Stomach (tissue), 9 donors: ENCODE data around the gene RAPH1. TPM values are rescaled to one million over a fixed set of nuclear protein-coding genes. Genes with fewer than 3 reads are reported as not detected.

ENCODE experiments used
- DNase-seq, 2 donors: peaks; one replicate each; pipeline versions ENCODE4 v3.0.0 to v3.0.0-alpha.2; 2013 to 2019
- H3K27ac ChIP-seq, 5 donors: fragments of 200-600 bp in 4 of 5; sonication (generic) in 4 of 5; one replicate each; pipeline ENCODE4 v1.5.1; 2013 to 2019; ENCODE audit warnings: mild to moderate bottlenecking in 1 of 5, moderate library complexity in 1 of 5
- H3K27me3 ChIP-seq, 3 donors: fragments of 200-600 bp; sonication (generic); one replicate each; pipeline ENCODE4 v1.5.1; 2017 to 2019; ENCODE audit warnings: mixed run types in 1 of 3
- H3K36me3 ChIP-seq, 4 donors: fragments of 200-600 bp; sonication (generic); 1 replicate in 3 of 4; 2 replicates in 1 of 4; pipeline ENCODE4 v1.5.1; 2016 to 2019
- H3K4me1 ChIP-seq, 4 donors: fragments of 200-600 bp; sonication (generic); one replicate each; pipeline ENCODE4 v1.5.1; 2016 to 2019
- H3K4me3 ChIP-seq, 4 donors: fragments of 200-600 bp; sonication (generic) in 3 of 4; one replicate each; pipeline ENCODE4 v1.5.1; 2016 to 2019; ENCODE audit warnings: mild to moderate bottlenecking in 1 of 4
- H3K9me3 ChIP-seq, 4 donors: fragments of 200-600 bp; sonication (generic); one replicate each; pipeline ENCODE4 v1.5.1; 2016 to 2019
- EP300 ChIP-seq: sonication (generic); formaldehyde crosslinking; IDR thresholded peaks from one replicate; pipeline ENCODE4 v1.6.1; 2017; ENCODE audit warnings: antibody characterized with exemption
- POLR2A ChIP-seq, 4 donors: fragments of 450-650 bp; IDR thresholded peaks; one replicate each; pipeline ENCODE4 v1.6.1; 2016; ENCODE audit warnings: antibody characterized with exemption in 4 of 4, control low read depth in 2 of 4, mild to moderate bottlenecking in 1 of 4, moderate library complexity in 1 of 4
- POLR2AphosphoS5 ChIP-seq, 3 donors: sonication (generic); formaldehyde crosslinking; IDR thresholded peaks; one replicate each; pipeline ENCODE4 v1.6.1; 2016; ENCODE audit warnings: antibody characterized with exemption in 3 of 3
- WGBS, 5 donors: extraction: QIAGEN DNeasy Blood & Tissue Kit in 3 of 5; methylation state at CpG; one replicate each; pipeline versions ENCODE4 v1.1.5 to v1.1.7; 2013 to 2018; 5-methylcytosine and 5-hydroxymethylcytosine counted together
- intact Hi-C: fragments of 100-400 bp; cut with DNase I; formaldehyde crosslinking; loops from one replicate; pipeline ENCODE4 v1.15.1; 2023; ENCODE audit warnings: low total_unique reads
- polyA plus RNA-seq, 3 donors: library from polyadenylated mRNA; stranded (reverse); fragments of 200-250 nt; gene quantifications; one replicate each; pipeline ENCODE4 v1.2.3, GENCODE V29; 2013
- total RNA-seq, 5 donors: library from RNA; depleted of rRNA; stranded (reverse); fragments of >200 nt; gene quantifications; one replicate each; pipeline versions ENCODE4 v1.1.0 to v1.2.3, GENCODE V29; 2014 to 2016
- TF ChIP-seq, protein P1 (sequence below), 7 experiments: fragments of 450-650 bp in 4 of 7; fragments of 200-600 bp in 3 of 7; sonication (generic) in 3 of 7; IDR thresholded peaks; one replicate each; pipeline ENCODE4 v1.5.1; 2016 to 2019; ENCODE audit warnings: antibody characterized with exemption in 7 of 7, control low read depth in 2 of 7, mild to moderate bottlenecking in 1 of 7
- donor health status: healthy with polysubstance abuse.
- donor health status: Bipolar disorder and iron deficiency.
- donor health status: healthy.

The RAPH1 gene
- total and polyA plus RNA-seq, 8 donors, result 2.5 to 1,062 (median 17.7) TPM

DNA sequence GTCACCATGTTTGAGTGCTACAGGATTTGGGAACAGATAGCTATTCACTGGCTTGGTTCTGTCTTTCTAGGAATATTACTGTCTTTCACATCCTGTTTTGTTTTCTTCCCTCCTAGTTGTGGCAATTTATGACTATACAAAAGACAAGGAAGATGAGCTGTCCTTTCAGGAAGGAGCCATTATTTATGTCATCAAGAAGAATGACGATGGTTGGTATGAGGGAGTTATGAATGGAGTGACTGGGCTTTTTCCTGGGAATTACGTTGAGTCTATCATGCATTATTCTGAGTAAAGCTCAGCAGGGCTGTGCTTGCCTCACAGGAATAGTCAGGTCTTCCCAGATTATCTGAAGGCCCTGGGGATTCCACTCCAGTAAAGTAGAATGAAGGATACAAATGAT, 108.0 kb downstream of the RAPH1 start:
- no peak for TF ChIP-seq POLR2A (IDR thresholded peaks at IDR 0.05)
- no peak for TF ChIP-seq POLR2AphosphoS5 (IDR thresholded peaks at IDR 0.05)
- TF ChIP-seq, protein P1, sequence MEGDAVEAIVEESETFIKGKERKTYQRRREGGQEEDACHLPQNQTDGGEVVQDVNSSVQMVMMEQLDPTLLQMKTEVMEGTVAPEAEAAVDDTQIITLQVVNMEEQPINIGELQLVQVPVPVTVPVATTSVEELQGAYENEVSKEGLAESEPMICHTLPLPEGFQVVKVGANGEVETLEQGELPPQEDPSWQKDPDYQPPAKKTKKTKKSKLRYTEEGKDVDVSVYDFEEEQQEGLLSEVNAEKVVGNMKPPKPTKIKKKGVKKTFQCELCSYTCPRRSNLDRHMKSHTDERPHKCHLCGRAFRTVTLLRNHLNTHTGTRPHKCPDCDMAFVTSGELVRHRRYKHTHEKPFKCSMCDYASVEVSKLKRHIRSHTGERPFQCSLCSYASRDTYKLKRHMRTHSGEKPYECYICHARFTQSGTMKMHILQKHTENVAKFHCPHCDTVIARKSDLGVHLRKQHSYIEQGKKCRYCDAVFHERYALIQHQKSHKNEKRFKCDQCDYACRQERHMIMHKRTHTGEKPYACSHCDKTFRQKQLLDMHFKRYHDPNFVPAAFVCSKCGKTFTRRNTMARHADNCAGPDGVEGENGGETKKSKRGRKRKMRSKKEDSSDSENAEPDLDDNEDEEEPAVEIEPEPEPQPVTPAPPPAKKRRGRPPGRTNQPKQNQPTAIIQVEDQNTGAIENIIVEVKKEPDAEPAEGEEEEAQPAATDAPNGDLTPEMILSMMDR (IDR thresholded peaks at IDR 0.05), result no peak
- no peak for TF ChIP-seq EP300
- Histone ChIP-seq H3K4me3 (no peak overlapping the region), H3K27ac (no peak overlapping the region), H3K36me3 (peaks cover 6 to 47% (median 31%) of the 10 kb centered on the region in 4 donors), H3K27me3 (no peaks in the 10 kb centered on the region), H3K4me1 (no peaks in the 10 kb centered on the region), H3K9me3 (no peaks in the 10 kb centered on the region)
- intact Hi-C loops, result no loop called here
- 82 to 93% (median 90%) methylated on average over 2 of the region's 2 CpGs for WGBS, 5 donors
- DNase-seq, result no peak

DNA sequence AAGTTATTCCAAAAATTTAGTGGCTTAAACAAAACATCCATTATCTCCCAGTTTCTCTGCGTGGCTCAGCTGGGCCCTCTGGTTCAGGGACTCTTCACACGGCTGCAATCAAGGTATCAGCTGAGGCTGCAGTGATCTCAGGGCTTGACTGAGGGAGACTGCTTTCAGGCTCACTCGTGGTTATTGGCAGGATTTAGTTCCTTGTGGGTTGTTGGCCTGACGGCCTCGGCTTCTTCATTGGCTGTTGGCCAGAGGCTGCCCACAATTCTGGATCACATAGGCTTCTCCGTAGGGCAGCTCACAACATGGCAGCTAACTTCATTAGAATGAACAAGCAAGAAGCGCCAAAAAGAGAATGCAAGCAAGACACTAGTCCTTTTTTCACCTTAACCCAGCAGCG, 116.8 kb downstream of the RAPH1 start:
- H3K4me3 ChIP-seq, result no peak overlapping the region
- TF ChIP-seq EP300, result no peak
- TF ChIP-seq, protein P1 (IDR thresholded peaks at IDR 0.05), result no peak
- TF ChIP-seq POLR2A (IDR thresholded peaks at IDR 0.05), result no peak
- TF ChIP-seq POLR2AphosphoS5 (IDR thresholded peaks at IDR 0.05), result no peak
- intact Hi-C loops, result no loop called here
- H3K27ac ChIP-seq, result no peak overlapping the region
- DNase-seq, result no peak
- no peaks in the 10 kb centered on the region for H3K27me3 ChIP-seq
- no peaks in the 10 kb centered on the region for H3K4me1 ChIP-seq
- peaks cover 0 to 7% (median 0%) of the 10 kb centered on the region in 4 donors for H3K9me3 ChIP-seq
- peaks cover 10 to 64% (median 55%) of the 10 kb centered on the region in 4 donors for H3K36me3 ChIP-seq
- 89 to 95% (median 95%) methylated on average over 8 of the region's 8 CpGs for WGBS, 5 donors

DNA sequence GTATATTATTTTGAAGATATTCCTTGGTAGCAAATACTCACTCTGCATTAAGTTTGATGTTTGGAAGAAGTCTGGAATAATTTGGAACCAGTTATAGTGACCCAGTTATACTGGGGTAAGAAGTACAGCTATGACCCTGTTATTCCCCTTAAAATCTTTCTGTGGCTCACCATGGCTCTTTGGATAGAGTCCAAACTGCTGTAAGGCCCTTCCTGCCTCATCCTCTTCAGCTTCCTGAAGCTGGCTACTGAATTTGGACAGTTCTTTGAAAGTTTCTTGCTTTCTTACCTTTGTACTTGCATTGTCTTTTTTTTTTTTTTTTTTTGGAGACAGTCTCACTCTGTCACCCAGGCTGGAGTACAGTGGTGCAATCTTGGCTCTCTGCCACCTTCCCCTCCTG, 121.3 kb downstream of the RAPH1 start:
- Histone ChIP-seq H3K9me3 (peaks cover 0 to 7% (median 0%) of the 10 kb centered on the region in 4 donors), H3K4me3 (no peak overlapping the region), H3K27me3 (no peaks in the 10 kb centered on the region), H3K4me1 (peaks cover 0 to 6% (median 0%) of the 10 kb centered on the region in 4 donors), H3K27ac (no peak overlapping the region), H3K36me3 (peaks cover 5 to 63% (median 51%) of the 10 kb centered on the region in 4 donors)
- intact Hi-C loops, result no loop called here
- no peak for TF ChIP-seq POLR2A (IDR thresholded peaks at IDR 0.05)
- TF ChIP-seq EP300, result no peak
- no peak for TF ChIP-seq POLR2AphosphoS5 (IDR thresholded peaks at IDR 0.05)
- TF ChIP-seq, protein P1 (IDR thresholded peaks at IDR 0.05), result no peak
- DNase-seq, result no peak

DNA sequence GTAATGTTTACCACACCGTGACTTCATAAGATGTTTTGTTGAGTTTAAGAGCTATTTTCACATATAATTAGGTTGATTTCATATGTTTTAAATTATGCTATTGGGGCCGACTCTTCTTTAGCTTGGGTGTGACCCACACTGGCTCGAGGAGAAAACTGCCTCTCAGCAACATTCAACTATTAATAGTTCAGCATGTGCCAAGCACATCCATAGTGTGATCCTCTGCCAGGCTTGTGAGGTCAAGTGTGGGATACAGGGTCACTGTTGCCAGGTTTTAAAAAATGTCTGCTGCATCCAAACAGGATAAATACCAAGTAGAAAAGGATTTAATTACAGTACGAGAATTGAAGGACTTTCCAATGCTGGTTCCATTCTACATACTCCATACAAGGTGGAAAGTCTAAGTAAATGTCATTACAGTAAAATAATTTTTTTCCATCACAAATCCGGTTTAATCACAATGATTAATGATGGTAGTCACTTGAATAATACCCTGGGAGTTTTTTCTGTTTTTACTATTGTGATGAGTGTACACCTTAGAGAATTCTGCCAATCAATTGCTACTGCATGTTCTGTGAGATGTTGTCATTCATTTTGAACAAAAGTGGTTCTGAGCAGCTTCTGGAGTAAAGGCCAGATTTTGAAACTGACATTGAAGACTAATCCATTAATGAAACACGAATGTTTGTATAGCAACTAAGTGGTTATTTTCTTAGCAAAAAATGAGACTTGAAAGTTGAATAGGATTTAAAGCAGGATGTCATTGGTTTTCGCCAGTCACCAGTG, 122.4 kb downstream of the RAPH1 start:
- no peaks in the 10 kb centered on the region for H3K27me3 ChIP-seq
- no peaks in the 10 kb centered on the region for H3K9me3 ChIP-seq
- H3K27ac ChIP-seq, result no peak overlapping the region
- no peak for DNase-seq
- TF ChIP-seq POLR2AphosphoS5 (IDR thresholded peaks at IDR 0.05) (no peak), POLR2A (IDR thresholded peaks at IDR 0.05) (no peak), EP300 (no peak)
- TF ChIP-seq, protein P1 (IDR thresholded peaks at IDR 0.05), result no peak
- intact Hi-C loops, result no loop called here
- no peak overlapping the region for H3K4me3 ChIP-seq
- H3K36me3 ChIP-seq, result peaks cover under 1 to 60% (median 48%) of the 10 kb centered on the region in 4 donors
- WGBS, 5 donors, result 55 to 67% (median 65%) methylated on average over 7 of the region's 7 CpGs
- H3K4me1 ChIP-seq, result peaks cover 0 to 6% (median 0%) of the 10 kb centered on the region in 4 donors
